Large intestine (tissue), 3 donors: ENCODE data around the gene PCBP3. TPM values are rescaled to one million over a fixed set of nuclear protein-coding genes. Genes with fewer than 3 reads are reported as not detected.
"Not testable (repeated sequence)": the region's sequence is repeated elsewhere in the genome, so short reads cannot be mapped to it uniquely, and the experiment has no call there.

Experiments
- DNase-seq, 2 donors: peaks; one replicate each; pipeline versions ENCODE4 v3.0.0 to v3.0.0-alpha.2; 2013
- H3K27ac ChIP-seq: one replicate; pipeline ENCODE4 v1.5.1; 2013; ENCODE audit warnings: low read length
- H3K27me3 ChIP-seq: 2 replicates; pipeline ENCODE4 v1.6.1; 2013; ENCODE audit warnings: low read length; ENCODE audit not compliant: control insufficient read depth, insufficient read depth
- H3K36me3 ChIP-seq: 2 replicates; pipeline ENCODE4 v1.6.1; 2013; ENCODE audit warnings: low read length; ENCODE audit not compliant: control insufficient read depth, insufficient read depth
- H3K4me1 ChIP-seq: one replicate; pipeline ENCODE4 v1.6.1; 2013; ENCODE audit warnings: low read length; ENCODE audit not compliant: control insufficient read depth, insufficient read depth
- H3K4me3 ChIP-seq: one replicate; pipeline ENCODE4 v1.5.1; 2013; ENCODE audit warnings: low read length
- H3K9me3 ChIP-seq: one replicate; pipeline ENCODE4 v1.6.1; 2013; ENCODE audit warnings: mild to moderate bottlenecking, low read depth, low read length, moderate library complexity; ENCODE audit not compliant: control insufficient read depth
- WGBS: methylation state at CpG from one replicate; pipeline ENCODE4 v1.1.5; 2013; ENCODE audit warnings: low lambda C conversion rate; ENCODE audit not compliant: insufficient coverage; 5-methylcytosine and 5-hydroxymethylcytosine counted together
- polyA plus RNA-seq: library from polyadenylated mRNA; unstranded; fragments of 120-200 nt; gene quantifications from one replicate; pipeline ENCODE4 v1.2.1, GENCODE V29; 2013

The PCBP3 gene
- polyA plus RNA-seq, 1 donor: 7.4 TPM

GRCh38 chr21:45806042-45806441, 162.5 kb downstream of the PCBP3 start:
- Histone ChIP-seq H3K4me1 (no peaks in the 10 kb centered on the region), H3K9me3 (no peaks in the 10 kb centered on the region), H3K27ac (no peak overlapping the region), H3K27me3 (no peaks in the 10 kb centered on the region), H3K4me3 (no peak overlapping the region), H3K36me3 (no peaks in the 10 kb centered on the region)
- WGBS: no CpG with 5 or more reads among the region's 11 CpGs
- DNase-seq: no peak

- H3K27ac ChIP-seq, H3K4me3 ChIP-seq, DNase-seq, H3K9me3 ChIP-seq, H3K4me1 ChIP-seq, H3K36me3 ChIP-seq, H3K27me3 ChIP-seq: not testable (repeated sequence)
- no CpG with 5 or more reads among the region's 3 CpGs for WGBS
Measured at GRCh38 chr21:45808663-45809062, 165.1 kb downstream of the PCBP3 start.

GRCh38 chr21:45809421-45809820, 165.9 kb downstream of the PCBP3 start:
- H3K4me1 ChIP-seq: no peaks in the 10 kb centered on the region
- H3K27ac ChIP-seq: no peak overlapping the region
- WGBS: no CpG with 5 or more reads among the region's 13 CpGs
- H3K36me3 ChIP-seq: no peaks in the 10 kb centered on the region
- no peaks in the 10 kb centered on the region for H3K27me3 ChIP-seq
- DNase-seq: no peak
- no peaks in the 10 kb centered on the region for H3K9me3 ChIP-seq
- no peak overlapping the region for H3K4me3 ChIP-seq

- Histone ChIP-seq H3K27me3 (no peaks in the 10 kb centered on the region), H3K4me3 (no peak overlapping the region), H3K36me3 (no peaks in the 10 kb centered on the region), H3K4me1 (no peaks in the 10 kb centered on the region), H3K9me3 (no peaks in the 10 kb centered on the region), H3K27ac (no peak overlapping the region)
- no peak for DNase-seq
- WGBS: no CpG with 5 or more reads among the region's 5 CpGs
Measured at GRCh38 chr21:45811136-45811535, 167.6 kb downstream of the PCBP3 start.

GRCh38 chr21:45814210-45814940, 170.8 kb downstream of the PCBP3 start:
- not testable (repeated sequence) for H3K4me3 ChIP-seq, H3K9me3 ChIP-seq, DNase-seq, H3K36me3 ChIP-seq, H3K27ac ChIP-seq, H3K4me1 ChIP-seq, H3K27me3 ChIP-seq

GRCh38 chr21:45815781-45816180, 172.3 kb downstream of the PCBP3 start:
- not testable (repeated sequence) for H3K4me1 ChIP-seq, H3K27me3 ChIP-seq, H3K27ac ChIP-seq, H3K36me3 ChIP-seq, DNase-seq, H3K4me3 ChIP-seq, H3K9me3 ChIP-seq

- H3K36me3 ChIP-seq: no peaks in the 10 kb centered on the region
- DNase-seq: no peak
- H3K4me3 ChIP-seq: no peak overlapping the region
- no peak overlapping the region for H3K27ac ChIP-seq
- WGBS: 100% methylated on average over 2 of the region's 14 CpGs
- H3K4me1 ChIP-seq: peaks cover 7% of the 10 kb centered on the region
- H3K9me3 ChIP-seq: no peaks in the 10 kb centered on the region
- peaks cover 5% of the 10 kb centered on the region for H3K27me3 ChIP-seq
Measured at GRCh38 chr21:45816794-45817193, 173.3 kb downstream of the PCBP3 start.

GRCh38 chr21:45817345-45817744, 173.8 kb downstream of the PCBP3 start:
- no peaks in the 10 kb centered on the region for H3K9me3 ChIP-seq
- H3K36me3 ChIP-seq: no peaks in the 10 kb centered on the region
- peaks cover 7% of the 10 kb centered on the region for H3K4me1 ChIP-seq
- no CpG with 5 or more reads among the region's 13 CpGs for WGBS
- no peak for DNase-seq
- H3K27ac ChIP-seq: no peak overlapping the region
- H3K4me3 ChIP-seq: no peak overlapping the region
- H3K27me3 ChIP-seq: peaks cover 8% of the 10 kb centered on the region

- H3K4me1 ChIP-seq: peaks cover 7% of the 10 kb centered on the region
- no peak for DNase-seq
- H3K9me3 ChIP-seq: no peaks in the 10 kb centered on the region
- H3K27me3 ChIP-seq: peaks cover 10% of the 10 kb centered on the region
- H3K27ac ChIP-seq: no peak overlapping the region
- no peak overlapping the region for H3K4me3 ChIP-seq
- WGBS: 100% methylated on average over 2 of the region's 11 CpGs
- H3K36me3 ChIP-seq: no peaks in the 10 kb centered on the region
Measured at GRCh38 chr21:45818276-45818903, 174.9 kb downstream of the PCBP3 start.

GRCh38 chr21:45818904-45819285, 175.4 kb downstream of the PCBP3 start:
- no peak for DNase-seq

More at GRCh38 chr21:45818904-45819285, 175.4 kb downstream of the PCBP3 start:
- Histone ChIP-seq H3K27me3 (peaks cover 10% of the 10 kb centered on the region), H3K9me3 (no peaks in the 10 kb centered on the region), H3K36me3 (no peaks in the 10 kb centered on the region), H3K27ac (no peak overlapping the region), H3K4me1 (peaks cover 7% of the 10 kb centered on the region), H3K4me3 (no peak overlapping the region)
- 80% methylated on average over 2 of the region's 8 CpGs for WGBS
